HL-60/S4 (cell line): Measurements from ENCODE around the gene FOXO3B.
"Not testable (repeated sequence)": the region's sequence is repeated elsewhere in the genome, so short reads cannot be mapped to it uniquely, and the experiment has no call there.

Experiments used
- in situ Hi-C: fragments of 300-500 bp; cut with MboI; formaldehyde crosslinking; loops from 2 replicates; pipeline ENCODE4 v1.14.3; 2022; ENCODE audit warnings: low sequenced_read_pairs

Gene FOXO3B

GRCh38 chr17:18681767-18682571 is at the start of gene FOXO3B:
TSS of gene FOXO3B (minus strand) at chr17:18682314. CDS start at chr17:18681651, 663 bp downstream.
- in situ Hi-C loops: not testable (repeated sequence)

GRCh38 chr17:18723509-18723908 is 41.4 kb upstream of the FOXO3B start:
- in situ Hi-C loops: not testable (repeated sequence)

- in situ Hi-C loops: not testable (repeated sequence)
These were observed 40.5 kb upstream of the FOXO3B start for GRCh38 chr17:18722612-18723011.

- in situ Hi-C loops: not testable (repeated sequence)
These were observed 39.8 kb upstream of the FOXO3B start for GRCh38 chr17:18721775-18722547.

- in situ Hi-C loops: not testable (repeated sequence)
These were observed 37.5 kb upstream of the FOXO3B start for GRCh38 chr17:18719428-18720110.

- in situ Hi-C loops: not testable (repeated sequence)
These were observed 36.7 kb upstream of the FOXO3B start for GRCh38 chr17:18718643-18719427.

- in situ Hi-C loops: not testable (repeated sequence)
These were observed 30.4 kb upstream of the FOXO3B start for GRCh38 chr17:18712354-18712999.

- in situ Hi-C loops: not testable (repeated sequence)
These were observed 26.1 kb upstream of the FOXO3B start for GRCh38 chr17:18708215-18708614.

GRCh38 chr17:18705955-18706354 is 23.8 kb upstream of the FOXO3B start:
- in situ Hi-C loops: not testable (repeated sequence)

- in situ Hi-C loops: not testable (repeated sequence)
These were observed 16.5 kb upstream of the FOXO3B start for GRCh38 chr17:18698473-18699103.

GRCh38 chr17:18695143-18695542 is 13.0 kb upstream of the FOXO3B start:
- in situ Hi-C loops: not testable (repeated sequence)

GRCh38 chr17:18682668-18683067 is 554 bp upstream of the FOXO3B start:
- in situ Hi-C loops: not testable (repeated sequence)

- in situ Hi-C loops: not testable (repeated sequence)
These were observed 4.7 kb downstream of the FOXO3B start for GRCh38 chr17:18677381-18677780.

GRCh38 chr17:18676928-18677327 is 5.2 kb downstream of the FOXO3B start:
- in situ Hi-C loops: not testable (repeated sequence)

- in situ Hi-C loops: not testable (repeated sequence)
These were observed 9.5 kb downstream of the FOXO3B start for GRCh38 chr17:18672395-18673227.

GRCh38 chr17:18668625-18669024 is 13.5 kb downstream of the FOXO3B start:
- in situ Hi-C loops: not testable (repeated sequence)

- in situ Hi-C loops: not testable (repeated sequence)
These were observed 14.6 kb downstream of the FOXO3B start for GRCh38 chr17:18667535-18667934.

GRCh38 chr17:18666326-18666725 is 15.8 kb downstream of the FOXO3B start:
- in situ Hi-C loops: not testable (repeated sequence)
